GM18517 (cell line): ENCODE data around the gene CENPO.

Experiments
- ATAC-seq: cut with Tn5 transposase; IDR thresholded peaks from one replicate; pipeline ENCODE4 v1.9.1; 2021; ENCODE audit warnings: mild to moderate bottlenecking, moderate library complexity; ENCODE audit not compliant: unreplicated experiment

The CENPO gene

GRCh38 chr2:24836206-24836605 lies 43.0 kb downstream of the CENPO start:
- no peak for ATAC-seq

- ATAC-seq, result no peak
Observed at GRCh38 chr2:24836706-24837105, 43.5 kb downstream of the CENPO start.

GRCh38 chr2:24837996-24838513 lies 44.8 kb downstream of the CENPO start:
- ATAC-seq, result no peak

- no peak for ATAC-seq
Observed at GRCh38 chr2:24838541-24838940, 45.3 kb downstream of the CENPO start.

- ATAC-seq, result no peak
Observed at GRCh38 chr2:24839729-24840128, 46.5 kb downstream of the CENPO start.

GRCh38 chr2:24840164-24840869 lies 47.1 kb downstream of the CENPO start:
- ATAC-seq, result no peak

- ATAC-seq, result no peak
Observed at GRCh38 chr2:24840962-24841945, 48.0 kb downstream of the CENPO start.

- no peak for ATAC-seq
Observed at GRCh38 chr2:24842081-24843050, 49.1 kb downstream of the CENPO start.

- no peak for ATAC-seq
Observed at GRCh38 chr2:24843330-24843860, 50.2 kb downstream of the CENPO start.

- no peak for ATAC-seq
Observed at GRCh38 chr2:24844023-24844685, 50.9 kb downstream of the CENPO start.

- ATAC-seq, result no peak
Observed at GRCh38 chr2:24845691-24846090, 52.5 kb downstream of the CENPO start.

- no peak for ATAC-seq
Observed at GRCh38 chr2:24850944-24851343, 57.7 kb downstream of the CENPO start.

- no peak for ATAC-seq
Observed at GRCh38 chr2:24852026-24852425, 58.8 kb downstream of the CENPO start.

- no peak for ATAC-seq
Observed at GRCh38 chr2:24852431-24853020, 59.3 kb downstream of the CENPO start.

GRCh38 chr2:24853046-24853445 lies 59.8 kb downstream of the CENPO start:
- no peak for ATAC-seq

GRCh38 chr2:24853996-24854395 lies 60.8 kb downstream of the CENPO start:
- no peak for ATAC-seq

GRCh38 chr2:24855022-24855622 lies 61.9 kb downstream of the CENPO start:
- ATAC-seq, result no peak

- ATAC-seq, result no peak
Observed at GRCh38 chr2:24855726-24856125, 62.5 kb downstream of the CENPO start.

GRCh38 chr2:24856791-24857211 lies 63.6 kb downstream of the CENPO start:
- no peak for ATAC-seq
